GM21515 (cell line): Measurements from ENCODE around the gene DMC1.
"Not testable (repeated sequence)": the region's sequence is repeated elsewhere in the genome, so short reads cannot be mapped to it uniquely, and the experiment has no call there.

Experiments used
- ATAC-seq: cut with Tn5 transposase; IDR thresholded peaks from one replicate; pipeline ENCODE4 v1.9.1; 2021; ENCODE audit not compliant: unreplicated experiment

The DMC1 gene

GRCh38 chr22:38569972-38570778 is at the start of gene DMC1:
TSS of gene DMC1 (minus strand) at chr22:38570183. CDS start at chr22:38568256, 1,927 bp downstream.
- ATAC-seq, result peak; percentile 56

- ATAC-seq, result no peak
Measured at GRCh38 chr22:38618682-38619081, 48.7 kb upstream of the DMC1 start.

DNA sequence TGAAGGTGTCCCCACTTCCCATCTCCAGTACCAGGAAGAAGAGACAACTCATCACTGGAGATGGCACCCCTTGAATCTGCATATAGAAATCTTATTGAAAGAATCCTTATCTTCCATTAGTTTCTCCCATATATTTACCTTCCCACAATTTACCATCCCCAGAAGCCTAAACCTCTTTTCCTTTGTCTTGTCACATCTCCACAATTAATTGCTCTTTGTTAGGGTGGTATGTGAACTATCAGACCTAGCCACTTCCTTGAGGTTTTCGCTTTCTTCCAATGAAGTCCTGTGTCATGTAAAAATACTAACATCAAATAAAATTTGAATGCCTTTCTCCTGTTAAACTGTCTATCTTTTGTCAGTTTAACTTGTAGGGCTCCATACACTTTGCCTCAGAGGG is 48.3 kb upstream of the DMC1 start:
- ATAC-seq, result no peak

DNA sequence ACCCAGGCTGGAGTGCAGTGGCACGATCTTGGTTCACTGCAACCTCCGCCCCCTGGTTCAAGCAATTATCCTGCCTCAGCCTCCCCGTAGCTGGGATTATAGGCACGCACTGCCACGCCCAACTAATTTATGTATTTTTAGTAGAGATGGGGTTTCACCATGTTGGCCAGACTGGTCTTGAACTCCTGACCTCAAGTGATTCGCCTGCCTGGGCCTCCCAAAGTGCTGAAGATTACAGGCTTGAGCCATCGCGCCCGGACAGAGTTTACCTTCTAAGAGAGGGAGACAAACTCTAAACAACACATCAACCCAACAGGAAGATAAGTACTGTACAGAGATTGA is 45.1 kb upstream of the DMC1 start:
- not testable (repeated sequence) for ATAC-seq

DNA sequence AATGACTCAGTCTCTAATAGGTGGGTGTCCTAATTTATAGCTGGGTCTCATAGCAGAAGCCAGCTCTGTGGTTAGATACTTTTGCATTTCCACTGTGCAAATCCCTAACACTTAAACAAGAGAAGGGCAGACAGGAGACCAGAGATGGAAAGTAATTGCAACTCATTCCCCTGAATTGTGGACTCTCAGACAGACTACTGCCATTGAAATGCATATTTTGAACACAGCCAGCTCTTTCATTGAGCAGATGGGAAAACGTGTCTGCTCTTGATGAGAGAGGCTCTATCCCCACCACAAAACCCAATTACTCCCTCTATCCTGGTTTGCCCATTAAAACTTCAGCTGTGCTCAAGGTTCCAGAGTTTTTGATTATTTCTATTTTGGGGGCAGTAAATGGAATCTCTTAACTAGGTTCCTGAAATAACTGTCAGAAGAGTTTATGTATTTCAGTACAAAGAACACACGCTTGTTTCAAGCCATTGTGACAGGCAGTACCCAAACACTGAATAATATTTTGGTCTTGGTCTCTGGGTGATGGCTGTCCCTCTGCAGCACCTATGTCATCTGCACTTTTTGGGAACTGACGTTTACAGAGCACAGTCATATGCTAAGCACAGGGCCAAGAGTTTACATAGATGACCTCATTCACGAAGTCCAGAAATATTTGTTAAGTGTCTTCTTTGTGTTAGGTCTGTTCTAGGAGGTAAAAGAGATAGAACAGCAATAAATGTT is 44.5 kb upstream of the DMC1 start:
- no peak for ATAC-seq

DNA sequence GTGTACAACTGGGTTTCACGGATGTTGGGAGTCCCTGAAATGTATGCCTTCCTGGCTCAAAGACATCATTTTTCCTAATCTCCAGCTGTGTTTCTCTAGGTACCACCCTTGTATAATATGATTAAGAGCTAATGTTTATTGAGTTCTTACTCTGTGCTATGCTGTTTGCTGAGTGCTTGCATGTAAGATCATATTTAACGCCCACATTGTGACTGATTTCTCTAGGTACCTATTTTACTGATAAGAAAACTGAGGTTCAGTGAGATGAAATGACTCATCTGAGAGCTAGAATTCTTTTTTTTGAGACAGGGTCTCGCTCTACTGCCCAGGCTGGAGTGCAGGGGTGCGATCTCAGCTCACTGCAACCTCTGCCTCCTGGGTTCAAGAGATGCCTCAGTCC is 43.6 kb upstream of the DMC1 start:
- no peak for ATAC-seq

GRCh38 chr22:38612217-38613006 is 42.4 kb upstream of the DMC1 start:
- ATAC-seq, result no peak

DNA sequence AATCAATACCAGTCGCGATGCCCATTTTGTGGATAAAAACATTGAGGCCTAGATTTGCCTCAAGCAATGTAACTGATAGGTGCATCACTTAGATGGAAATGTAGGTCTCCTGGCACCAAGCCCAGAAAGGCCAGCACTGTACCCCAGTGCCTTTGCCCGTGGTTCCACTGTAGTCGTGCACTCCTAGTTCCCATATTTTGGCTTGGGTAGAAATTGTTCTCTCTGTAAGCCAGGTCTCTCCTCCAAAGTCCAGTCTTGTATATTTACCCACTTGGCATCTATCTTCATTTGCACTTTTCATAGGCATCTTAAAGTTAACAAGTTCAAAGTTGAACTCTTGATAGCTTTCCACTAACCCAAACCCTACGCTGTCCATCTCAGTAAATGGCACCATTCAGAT is 41.6 kb upstream of the DMC1 start:
- ATAC-seq, result no peak

GRCh38 chr22:38610234-38610633 is 40.3 kb upstream of the DMC1 start:
- no peak for ATAC-seq

GRCh38 chr22:38608992-38609750 is 39.2 kb upstream of the DMC1 start:
- no peak for ATAC-seq

DNA sequence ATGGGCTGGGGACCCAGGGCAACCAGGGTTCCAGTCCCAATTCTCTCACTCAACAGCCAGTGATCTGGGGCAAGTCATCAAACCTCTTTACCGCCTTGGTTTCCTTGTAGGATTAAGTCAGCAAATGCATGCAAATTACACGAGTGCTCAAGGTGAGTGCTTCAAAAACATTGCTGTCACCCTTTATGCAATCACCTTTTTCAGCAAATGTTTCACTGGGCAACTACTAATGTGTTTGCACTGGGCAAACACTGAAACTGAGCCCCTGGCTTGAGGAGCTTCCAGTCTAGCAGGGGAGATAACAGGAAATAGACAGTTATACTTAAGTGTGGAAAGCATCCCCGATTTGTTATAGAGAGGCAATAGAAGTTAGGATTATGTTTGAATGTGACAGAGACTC is 37.7 kb upstream of the DMC1 start:
- no peak for ATAC-seq

DNA sequence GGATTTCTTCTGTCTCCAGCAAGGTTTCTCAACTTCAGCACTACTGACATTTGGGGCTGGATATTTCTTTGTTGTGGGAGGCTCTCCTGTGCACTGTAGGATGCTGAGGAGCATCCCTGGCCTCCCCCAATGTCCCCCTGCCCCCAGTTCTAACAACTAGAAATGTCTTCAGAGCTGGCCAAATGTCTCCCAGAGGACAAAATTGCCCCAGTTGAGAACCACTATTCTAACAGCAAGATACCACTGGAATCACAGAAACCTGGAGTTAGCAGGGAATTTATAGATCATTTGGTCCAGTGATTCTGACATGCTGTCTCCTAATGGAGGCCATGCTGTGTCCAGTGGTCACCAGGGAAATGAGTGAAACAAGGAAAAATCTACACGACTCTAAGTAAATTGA is 32.2 kb upstream of the DMC1 start:
- no peak for ATAC-seq

DNA sequence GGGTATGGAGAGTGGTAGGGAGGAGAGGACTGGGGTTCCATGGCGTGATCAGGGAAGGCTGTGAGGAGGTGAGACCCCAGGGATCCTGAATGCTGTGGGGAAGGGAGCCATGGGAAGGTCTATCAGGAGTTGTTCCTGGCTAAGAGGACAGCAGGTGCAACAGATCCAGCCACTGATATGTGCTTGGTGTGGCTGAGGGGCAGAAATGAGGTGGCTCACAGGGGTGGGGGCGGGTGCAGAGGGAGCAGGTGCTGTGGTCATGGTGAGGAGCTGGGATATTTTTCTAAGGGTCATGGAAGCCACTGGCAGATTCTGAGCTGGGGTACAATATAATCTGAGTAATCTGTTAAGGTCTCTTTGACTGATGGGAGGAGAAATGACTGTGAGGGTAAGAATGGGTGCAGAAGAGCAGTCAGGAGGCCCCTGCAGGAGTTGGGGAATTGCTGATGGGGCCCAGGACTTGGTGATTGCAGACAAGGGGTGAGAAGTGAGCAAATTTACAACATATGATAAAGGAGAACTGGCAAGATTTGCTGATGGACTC is 31.3 kb upstream of the DMC1 start:
- no peak for ATAC-seq

DNA sequence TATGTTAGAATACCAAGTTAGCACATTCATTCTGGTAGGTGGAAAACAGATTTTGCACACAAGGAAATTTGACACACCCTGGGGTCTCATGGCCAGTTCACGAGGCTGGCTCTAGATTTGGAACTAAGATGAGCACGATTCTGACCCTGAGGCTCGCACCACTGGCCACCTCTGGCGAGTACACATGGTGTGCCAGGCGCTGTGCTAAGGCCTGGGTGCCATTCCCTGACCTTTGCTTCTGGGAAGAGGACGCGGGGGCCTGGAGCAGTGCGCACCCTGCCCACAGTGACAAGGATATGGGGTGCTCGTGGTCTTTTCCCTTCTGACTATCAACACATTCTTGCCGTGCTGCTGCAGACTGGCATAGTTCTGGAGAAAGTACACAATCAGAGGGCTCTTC is 29.5 kb upstream of the DMC1 start:
- no peak for ATAC-seq

DNA sequence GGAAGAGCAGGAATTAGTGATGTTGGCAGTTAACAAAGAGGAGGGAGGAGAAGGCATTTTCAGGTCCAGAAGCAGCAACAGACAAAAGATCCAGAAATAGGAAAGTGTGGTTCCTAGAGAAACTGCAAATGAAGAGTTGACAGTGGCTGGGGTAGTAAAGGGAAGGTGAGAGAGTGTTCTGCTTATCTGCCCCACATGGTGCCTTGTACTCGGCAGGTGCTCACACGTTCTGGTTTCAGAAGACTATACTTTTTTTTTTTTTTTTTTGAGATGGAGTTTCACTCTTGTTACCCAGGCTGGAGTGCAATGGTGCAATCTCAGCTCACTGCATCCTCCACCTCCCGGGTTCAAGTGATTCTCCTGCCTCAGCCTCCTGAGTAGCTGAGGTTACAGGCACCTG is 12.9 kb upstream of the DMC1 start:
- not testable (repeated sequence) for ATAC-seq

- ATAC-seq, result no peak
Measured at GRCh38 chr22:38578505-38578904, 8.5 kb upstream of the DMC1 start.

DNA sequence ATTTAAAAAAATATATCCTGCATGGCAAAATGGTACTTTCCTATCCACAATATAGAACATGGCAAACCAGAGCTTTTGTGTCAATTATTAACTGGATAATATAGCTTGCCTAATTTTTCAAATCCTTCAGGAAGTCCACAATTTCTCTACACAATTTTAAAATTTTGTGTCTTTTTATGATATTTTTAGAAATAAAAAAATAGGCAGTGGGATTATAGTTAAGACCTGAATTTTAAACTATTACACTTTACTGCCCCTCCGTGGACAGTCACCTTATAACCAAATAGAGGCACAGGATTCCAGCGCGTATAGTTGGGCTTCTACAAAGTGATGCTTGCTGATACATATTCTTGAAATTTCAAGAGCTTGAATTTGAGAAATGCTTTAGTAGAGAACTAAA is 2.1 kb upstream of the DMC1 start:
- no peak for ATAC-seq

DNA sequence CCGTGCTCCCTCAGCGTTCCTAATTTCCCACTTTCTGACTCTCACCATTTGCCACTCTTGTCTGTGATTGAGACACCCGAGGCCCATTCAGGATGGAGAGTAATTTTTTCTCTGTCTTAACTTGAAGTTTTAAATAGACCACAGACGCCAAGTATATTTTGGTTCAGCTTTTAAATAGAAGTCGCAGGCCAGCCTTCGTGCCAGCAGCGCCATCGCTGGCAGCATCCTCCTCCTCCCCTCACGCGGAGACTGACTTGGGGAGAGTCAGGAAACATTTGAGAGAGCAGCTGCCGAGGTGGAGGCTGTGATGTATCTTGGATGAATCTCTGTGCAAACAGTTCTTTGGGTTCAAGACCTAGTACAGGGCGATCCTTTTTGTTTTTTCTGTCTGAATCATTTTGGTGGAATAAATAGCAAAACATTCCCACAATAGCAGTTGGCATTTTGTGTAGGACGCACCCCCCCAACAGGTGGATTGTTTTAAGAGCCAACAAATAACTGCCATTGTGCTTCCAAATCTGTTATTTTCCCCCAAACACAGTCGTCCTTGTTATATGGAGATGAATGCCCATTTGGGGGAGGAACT is 889 bp upstream of the DMC1 start:
- ATAC-seq, result no peak

GRCh38 chr22:38569181-38569971 is 607 bp downstream of the DMC1 start:
- peak; percentile 8 for ATAC-seq
